Neural cell (in vitro differentiated cells): Measurements from ENCODE around the gene CHKB. TPM values are rescaled to one million over a fixed set of nuclear protein-coding genes. Genes with fewer than 3 reads are reported as not detected.

Source experiments
- H2AFZ ChIP-seq: fragments of 200-600, 300-800 bp; sonication (generic), shearing (Covaris generic); 2 replicates; pipeline ENCODE4 v1.6.0; 2014; ENCODE audit warnings: low read depth, mild to moderate bottlenecking, antibody characterized with exemption, low read length, moderate library complexity
- H3F3A ChIP-seq: fragments of 200-600 bp; shearing (Covaris generic); 2 replicates; pipeline ENCODE4 v1.6.1; 2016; ENCODE audit warnings: mild to moderate bottlenecking, moderate library complexity, mixed read lengths, antibody characterized with exemption, low read length; ENCODE audit not compliant: insufficient read depth, poor library complexity, severe bottlenecking
- H3K27ac ChIP-seq: fragments of 200-600, 300-800 bp; sonication (generic), shearing (Covaris generic); 2 replicates; pipeline ENCODE4 v1.5.1; 2014; ENCODE audit warnings: mild to moderate bottlenecking, low read length, moderate library complexity
- H3K27me3 ChIP-seq: fragments of 300-800, 200-600 bp; sonication (generic), shearing (Covaris generic); 2 replicates; pipeline ENCODE4 v1.6.0; 2014; ENCODE audit warnings: mild to moderate bottlenecking, low read depth, low read length, moderate library complexity; ENCODE audit not compliant: insufficient read depth
- H3K36me3 ChIP-seq: fragments of 300-800, 200-600 bp; sonication (generic), shearing (Covaris generic); 2 replicates; pipeline ENCODE4 v1.5.1; 2014; ENCODE audit warnings: mild to moderate bottlenecking, antibody characterized with exemption, low read length, moderate library complexity; ENCODE audit not compliant: insufficient read depth
- H3K4me2 ChIP-seq: fragments of 300-800, 200-600 bp; sonication (generic), shearing (Covaris generic); 2 replicates; pipeline ENCODE4 v1.6.0; 2014; ENCODE audit warnings: mild to moderate bottlenecking, low read length
- H3K4me3 ChIP-seq: fragments of 300-800, 200-600 bp; sonication (generic), shearing (Covaris generic); 2 replicates; pipeline ENCODE4 v1.5.1; 2014; ENCODE audit warnings: mild to moderate bottlenecking, low read length, moderate library complexity
- H3K79me2 ChIP-seq: fragments of 200-600 bp; shearing (Covaris generic); replicated peaks from 2 replicates; pipeline ENCODE4 v1.6.0; 2014; ENCODE audit warnings: mild to moderate bottlenecking, low read length, moderate library complexity; ENCODE audit not compliant: insufficient read depth
- H3K9ac ChIP-seq: fragments of 300-800, 200-600 bp; sonication (generic), shearing (Covaris generic); 2 replicates; pipeline ENCODE4 v1.6.1; 2016; ENCODE audit warnings: mild to moderate bottlenecking, low read length, mixed read lengths
- H3K9me2 ChIP-seq: fragments of 200-600 bp; shearing (Covaris generic); 2 replicates; pipeline ENCODE4 v1.6.1; 2016; ENCODE audit warnings: mild to moderate bottlenecking, low read length, mixed read lengths; ENCODE audit not compliant: insufficient read depth
- H3K9me3 ChIP-seq: fragments of 200-600, 300-800 bp; sonication (generic), shearing (Covaris generic); 2 replicates; pipeline ENCODE4 v1.6.1; 2016; ENCODE audit warnings: mild to moderate bottlenecking, mixed run types, low read length, moderate library complexity, mixed read lengths
- H4K20me1 ChIP-seq: fragments of 200-600 bp; shearing (Covaris generic); 2 replicates; pipeline ENCODE4 v1.6.1; 2016; ENCODE audit warnings: mild to moderate bottlenecking, mixed run types; ENCODE audit not compliant: insufficient read depth
- EP300 ChIP-seq: fragments of 450-650 bp; conservative IDR thresholded peaks from 2 replicates; pipeline ENCODE4 v1.6.1; 2014; ENCODE audit warnings: antibody characterized with exemption, mild to moderate bottlenecking, moderate library complexity; ENCODE audit not compliant: poor library complexity, severe bottlenecking
- EZH2 ChIP-seq: fragments of 200-600, 300-800 bp; shearing (Covaris generic), sonication (generic); IDR thresholded peaks from 2 replicates; pipeline ENCODE4 v1.6.1; 2014; ENCODE audit warnings: antibody characterized with exemption, low read length, borderline replicate concordance, mild to moderate bottlenecking; ENCODE audit not compliant: insufficient read depth, poor library complexity, severe bottlenecking
- MXI1 ChIP-seq: fragments of 450-650 bp; conservative IDR thresholded peaks from 2 replicates; pipeline ENCODE4 v1.6.1; 2014; ENCODE audit warnings: antibody characterized with exemption, mild to moderate bottlenecking; ENCODE audit not compliant: poor library complexity, severe bottlenecking
- POLR2AphosphoS5 ChIP-seq: IDR thresholded peaks from 2 replicates; pipeline ENCODE4 v1.6.1; 2012
- RAD21 ChIP-seq: fragments of 450-650 bp; conservative IDR thresholded peaks from 2 replicates; pipeline ENCODE4 v1.6.1; 2014; ENCODE audit warnings: antibody characterized with exemption, mild to moderate bottlenecking, moderate library complexity
- SMC3 ChIP-seq: fragments of 450-650 bp; conservative IDR thresholded peaks from 2 replicates; pipeline ENCODE4 v1.6.1; 2014; ENCODE audit warnings: antibody characterized with exemption, mild to moderate bottlenecking, moderate library complexity; ENCODE audit not compliant: poor library complexity
- TAF1 ChIP-seq: IDR thresholded peaks from 2 replicates; pipeline ENCODE4 v1.6.1; 2012; ENCODE audit warnings: low read depth
- polyA plus RNA-seq: library from polyadenylated mRNA; depleted of rRNA; stranded (reverse); fragments of >200 nt; gene quantifications from 2 replicates; pipeline ENCODE4 v1.2.3, GENCODE V29; 2014
- TF ChIP-seq, protein P1 (sequence below): IDR thresholded peaks from 2 replicates; pipeline ENCODE4 v1.6.1; 2012; ENCODE audit warnings: borderline replicate concordance
- TF ChIP-seq, protein P2 (sequence below): fragments of 450-650 bp; IDR thresholded peaks from 2 replicates; pipeline ENCODE4 v1.5.1; 2014; ENCODE audit warnings: antibody characterized with exemption, mild to moderate bottlenecking, moderate library complexity; ENCODE audit not compliant: poor library complexity, severe bottlenecking

CHKB gene
- polyA plus RNA-seq, 1 donor from 2014 or later: 173 TPM

- Histone ChIP-seq H3K9me2 (no peaks in the 10 kb centered on the region), H3K9me3 (no peaks in the 10 kb centered on the region), H3K9ac (no peak overlapping the region), H3K27me3 (no peaks in the 10 kb centered on the region), H3K79me2 (no peaks in the 10 kb centered on the region), H3K4me2 (no peak overlapping the region), H4K20me1 (no peaks in the 10 kb centered on the region), H3K27ac (no peak overlapping the region), H3F3A (no peaks in the 10 kb centered on the region), H2AFZ (no peak overlapping the region), H3K4me3 (no peak overlapping the region), H3K36me3 (no peaks in the 10 kb centered on the region)
- TF ChIP-seq, protein P1, sequence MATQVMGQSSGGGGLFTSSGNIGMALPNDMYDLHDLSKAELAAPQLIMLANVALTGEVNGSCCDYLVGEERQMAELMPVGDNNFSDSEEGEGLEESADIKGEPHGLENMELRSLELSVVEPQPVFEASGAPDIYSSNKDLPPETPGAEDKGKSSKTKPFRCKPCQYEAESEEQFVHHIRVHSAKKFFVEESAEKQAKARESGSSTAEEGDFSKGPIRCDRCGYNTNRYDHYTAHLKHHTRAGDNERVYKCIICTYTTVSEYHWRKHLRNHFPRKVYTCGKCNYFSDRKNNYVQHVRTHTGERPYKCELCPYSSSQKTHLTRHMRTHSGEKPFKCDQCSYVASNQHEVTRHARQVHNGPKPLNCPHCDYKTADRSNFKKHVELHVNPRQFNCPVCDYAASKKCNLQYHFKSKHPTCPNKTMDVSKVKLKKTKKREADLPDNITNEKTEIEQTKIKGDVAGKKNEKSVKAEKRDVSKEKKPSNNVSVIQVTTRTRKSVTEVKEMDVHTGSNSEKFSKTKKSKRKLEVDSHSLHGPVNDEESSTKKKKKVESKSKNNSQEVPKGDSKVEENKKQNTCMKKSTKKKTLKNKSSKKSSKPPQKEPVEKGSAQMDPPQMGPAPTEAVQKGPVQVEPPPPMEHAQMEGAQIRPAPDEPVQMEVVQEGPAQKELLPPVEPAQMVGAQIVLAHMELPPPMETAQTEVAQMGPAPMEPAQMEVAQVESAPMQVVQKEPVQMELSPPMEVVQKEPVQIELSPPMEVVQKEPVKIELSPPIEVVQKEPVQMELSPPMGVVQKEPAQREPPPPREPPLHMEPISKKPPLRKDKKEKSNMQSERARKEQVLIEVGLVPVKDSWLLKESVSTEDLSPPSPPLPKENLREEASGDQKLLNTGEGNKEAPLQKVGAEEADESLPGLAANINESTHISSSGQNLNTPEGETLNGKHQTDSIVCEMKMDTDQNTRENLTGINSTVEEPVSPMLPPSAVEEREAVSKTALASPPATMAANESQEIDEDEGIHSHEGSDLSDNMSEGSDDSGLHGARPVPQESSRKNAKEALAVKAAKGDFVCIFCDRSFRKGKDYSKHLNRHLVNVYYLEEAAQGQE: no peak
- TF ChIP-seq MXI1: no peak
- TF ChIP-seq POLR2AphosphoS5: no peak
- TF ChIP-seq EZH2: no peak
- TF ChIP-seq, protein P2, sequence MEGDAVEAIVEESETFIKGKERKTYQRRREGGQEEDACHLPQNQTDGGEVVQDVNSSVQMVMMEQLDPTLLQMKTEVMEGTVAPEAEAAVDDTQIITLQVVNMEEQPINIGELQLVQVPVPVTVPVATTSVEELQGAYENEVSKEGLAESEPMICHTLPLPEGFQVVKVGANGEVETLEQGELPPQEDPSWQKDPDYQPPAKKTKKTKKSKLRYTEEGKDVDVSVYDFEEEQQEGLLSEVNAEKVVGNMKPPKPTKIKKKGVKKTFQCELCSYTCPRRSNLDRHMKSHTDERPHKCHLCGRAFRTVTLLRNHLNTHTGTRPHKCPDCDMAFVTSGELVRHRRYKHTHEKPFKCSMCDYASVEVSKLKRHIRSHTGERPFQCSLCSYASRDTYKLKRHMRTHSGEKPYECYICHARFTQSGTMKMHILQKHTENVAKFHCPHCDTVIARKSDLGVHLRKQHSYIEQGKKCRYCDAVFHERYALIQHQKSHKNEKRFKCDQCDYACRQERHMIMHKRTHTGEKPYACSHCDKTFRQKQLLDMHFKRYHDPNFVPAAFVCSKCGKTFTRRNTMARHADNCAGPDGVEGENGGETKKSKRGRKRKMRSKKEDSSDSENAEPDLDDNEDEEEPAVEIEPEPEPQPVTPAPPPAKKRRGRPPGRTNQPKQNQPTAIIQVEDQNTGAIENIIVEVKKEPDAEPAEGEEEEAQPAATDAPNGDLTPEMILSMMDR: no peak
- no peak for TF ChIP-seq RAD21
- no peak for TF ChIP-seq EP300
- TF ChIP-seq TAF1: no peak
- no peak for TF ChIP-seq SMC3
Observed at GRCh38 chr22:50561401-50562358, 21.0 kb downstream of the CHKB start.

- H2AFZ ChIP-seq: no peak overlapping the region
- H3K27ac ChIP-seq: no peak overlapping the region
- no peak overlapping the region for H3K9ac ChIP-seq
- no peaks in the 10 kb centered on the region for H3F3A ChIP-seq
- H3K79me2 ChIP-seq: no peaks in the 10 kb centered on the region
- H3K4me3 ChIP-seq: no peak overlapping the region
- no peaks in the 10 kb centered on the region for H3K9me2 ChIP-seq
- no peaks in the 10 kb centered on the region for H4K20me1 ChIP-seq
- H3K27me3 ChIP-seq: no peaks in the 10 kb centered on the region
- H3K36me3 ChIP-seq: no peaks in the 10 kb centered on the region
- H3K9me3 ChIP-seq: no peaks in the 10 kb centered on the region
- TF ChIP-seq RAD21 (no peak), POLR2AphosphoS5 (no peak), TAF1 (no peak), EP300 (no peak), MXI1 (no peak), SMC3 (no peak), EZH2 (no peak)
- TF ChIP-seq, protein P2: no peak
- TF ChIP-seq, protein P1: no peak
- no peak overlapping the region for H3K4me2 ChIP-seq
Observed at GRCh38 chr22:50560034-50560433, 22.6 kb downstream of the CHKB start.
